A673 (cell line): ENCODE data around the gene GGA3. TPM values are rescaled to one million over a fixed set of nuclear protein-coding genes. Genes with fewer than 3 reads are reported as not detected.

Experiments used
- BruUV-seq: library from RNA; stranded (reverse); fragments of 400-500 nt; replicated peaks from 2 replicates; lab custom pipeline; 2021; lab: Mats Ljungman, UMichigan
- CTCF ChIA-PET: fragments of 300-600 bp; sonication (Branson Sonifier 250); formaldehyde crosslinking; loops from one replicate; lab custom pipeline; 2022; ENCODE audit warnings: antibody characterized with exemption; lab: Charles Lee
- POLR2A ChIA-PET: fragments of 300-600 bp; sonication (Branson Sonifier 250); formaldehyde crosslinking; loops from one replicate; lab custom pipeline; 2022; ENCODE audit warnings: antibody characterized with exemption; ENCODE audit not compliant: low non-redundant PET; lab: Charles Lee
- DNase-seq: peaks from one replicate; pipeline ENCODE4 v3.0.0-alpha.2; 2015; ENCODE audit warnings: low spot score
- H3K27ac ChIP-seq: fragments of 200-600 bp; sonication (generic); 2 replicates; pipeline ENCODE4 v1.5.1; 2016; ENCODE audit warnings: mixed run types, low read depth, mild to moderate bottlenecking, mixed read lengths, antibody characterized with exemption, low read length; ENCODE audit not compliant: poor library complexity, severe bottlenecking
- H3K27me3 ChIP-seq: fragments of 200-600 bp; sonication (generic); replicated peaks from 2 replicates; pipeline ENCODE4 v1.6.1; 2017; ENCODE audit warnings: mixed run types, low read depth, mild to moderate bottlenecking, mixed read lengths, antibody characterized with exemption, low read length; ENCODE audit not compliant: insufficient read depth, poor library complexity
- H3K36me3 ChIP-seq: fragments of 200-600 bp; sonication (generic); 2 replicates; pipeline ENCODE4 v1.6.1; 2016; ENCODE audit warnings: mixed run types, mild to moderate bottlenecking, mixed read lengths, antibody characterized with exemption, low read length; ENCODE audit not compliant: insufficient read depth, poor library complexity, severe bottlenecking
- H3K4me1 ChIP-seq: fragments of 200-600 bp; sonication (generic); 2 replicates; pipeline ENCODE4 v1.6.1; 2017; ENCODE audit warnings: mixed run types, mild to moderate bottlenecking, mixed read lengths, antibody characterized with exemption, low read length; ENCODE audit not compliant: insufficient read depth, poor library complexity, severe bottlenecking
- H3K4me3 ChIP-seq: fragments of 200-600 bp; sonication (generic); 2 replicates; pipeline ENCODE4 v1.5.1; 2016; ENCODE audit warnings: low read depth, mixed run types, mild to moderate bottlenecking, mixed read lengths, low read length; ENCODE audit not compliant: poor library complexity, severe bottlenecking
- H3K9me3 ChIP-seq: fragments of 200-600 bp; sonication (generic); 2 replicates; pipeline ENCODE4 v1.6.1; 2016; ENCODE audit warnings: mixed run types, low read depth, mild to moderate bottlenecking, mixed read lengths, antibody characterized with exemption, low read length; ENCODE audit not compliant: poor library complexity, severe bottlenecking
- CTCF ChIP-seq: fragments of 300-800, 200-600 bp; sonication (generic); conservative IDR thresholded peaks from 2 replicates; pipeline ENCODE4 v1.5.1; 2017; ENCODE audit warnings: low read depth, mild to moderate bottlenecking, antibody characterized with exemption, low read length, moderate library complexity, mixed read lengths
- EZH2 ChIP-seq: fragments of 200-600 bp; sonication (generic); IDR thresholded peaks from 2 replicates; pipeline ENCODE4 v1.6.1; 2017; ENCODE audit warnings: borderline replicate concordance, low read depth, mild to moderate bottlenecking, mixed read lengths, antibody characterized with exemption, low read length; ENCODE audit not compliant: poor library complexity, severe bottlenecking
- intact Hi-C: fragments of 100-400 bp; cut with micrococcal nuclease; formaldehyde crosslinking; loops from one replicate; pipeline ENCODE4 v1.10.0; 2022; ENCODE audit not compliant: unreplicated experiment
- total RNA-seq: library from RNA; stranded (reverse); gene quantifications from 2 replicates; pipeline ENCODE4 v1.2.3, GENCODE V29; 2021

The GGA3 gene
- total RNA-seq, 1 experiment from 2014 or later, result 52.7 TPM

DNA sequence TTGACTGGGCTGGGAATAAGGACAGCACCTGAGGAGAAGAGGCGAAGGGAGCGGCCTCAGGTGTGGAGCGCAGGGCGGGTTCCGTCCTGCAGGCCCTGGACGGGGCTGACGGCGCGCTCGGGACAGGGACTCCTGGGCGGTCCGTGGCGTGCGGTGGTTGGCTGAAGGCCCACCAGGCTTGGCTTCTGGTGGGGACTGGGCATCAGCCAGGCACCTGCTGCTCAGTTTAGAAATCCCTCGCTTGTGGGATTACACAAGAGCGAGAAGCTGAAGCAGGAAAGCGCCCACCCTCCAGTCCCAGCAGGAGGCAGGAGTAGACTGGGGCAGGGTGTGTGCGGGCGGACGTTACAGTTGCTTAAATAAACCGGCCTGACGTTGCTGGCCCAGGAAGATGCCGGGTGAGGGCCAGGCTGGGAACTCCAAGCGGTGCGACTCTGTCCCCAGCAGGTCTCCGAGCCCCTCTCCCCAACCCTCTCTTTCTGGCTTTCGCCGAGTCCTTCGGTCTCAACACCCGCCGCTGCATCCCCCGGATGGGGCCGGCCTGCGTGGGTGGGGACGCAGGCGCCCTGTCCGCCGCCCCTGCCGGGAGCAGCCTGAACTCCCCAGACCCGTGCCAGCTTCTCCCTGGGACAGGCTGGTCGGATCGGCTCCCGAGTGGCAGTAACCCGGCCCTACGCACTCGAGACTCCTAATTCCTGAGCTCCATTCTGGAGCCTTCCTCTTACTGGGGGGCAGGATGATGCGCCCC lies 9.0 kb upstream of the GGA3 start:
- ChIA-PET POLR2A (interaction anchor here (0.6 to 1.0 kb wide), 3 partner anchors 8 to 20 kb away, joined by 4 to 12 read pairs (median 5); partner anchors contain the start of gene SLC25A19), CTCF (interaction anchor here (0.5 to 2.3 kb wide), 18 partner anchors 9 to 309 kb away, joined by 3 to 16 read pairs (median 5); partner anchors contain the start of genes GGA3, GRB2, MRPS7 and NUP85)
- TF ChIP-seq EZH2 (no peak), CTCF (0 out of 2 replicates have a peak, but pooled peaks have one; percentile 21)
- BruUV-seq, result no TSS peak
- no peaks in the 10 kb centered on the region for H3K9me3 ChIP-seq
- H3K4me1 ChIP-seq, result peaks cover 9% of the 10 kb centered on the region
- peak overlapping the region; percentile 100 for H3K4me3 ChIP-seq
- H3K36me3 ChIP-seq, result peaks cover 22% of the 10 kb centered on the region
- peak; percentile 83 for DNase-seq
- intact Hi-C loops, result no loop called here
- H3K27ac ChIP-seq, result peak overlapping the region; percentile 88
- no peaks in the 10 kb centered on the region for H3K27me3 ChIP-seq

- BruUV-seq, result no TSS peak
- intact Hi-C loops, result no loop called here
- Histone ChIP-seq H3K4me1 (peaks cover 9% of the 10 kb centered on the region), H3K27ac (peak overlapping the region; percentile 88), H3K27me3 (no peaks in the 10 kb centered on the region), H3K36me3 (peaks cover 25% of the 10 kb centered on the region), H3K4me3 (peak overlapping the region; percentile 100), H3K9me3 (no peaks in the 10 kb centered on the region)
- ChIA-PET POLR2A (no interaction called here), CTCF (interaction anchor here (0.5 to 2.3 kb wide), 5 partner anchors 8 to 308 kb away, joined by 5 to 16 read pairs (median 7); partner anchors contain the start of genes GGA3 and MRPS7)
- TF ChIP-seq CTCF (no peak), EZH2 (no peak)
- DNase-seq, result peak; percentile 35
Measured at GRCh38 chr17:75269844-75270217, 8.4 kb upstream of the GGA3 start.

GRCh38 chr17:75267411-75268232 lies 6.2 kb upstream of the GGA3 start:
- Histone ChIP-seq H3K4me1 (peaks cover 9% of the 10 kb centered on the region), H3K9me3 (no peaks in the 10 kb centered on the region), H3K27ac (no peak overlapping the region), H3K36me3 (peaks cover 39% of the 10 kb centered on the region), H3K27me3 (no peaks in the 10 kb centered on the region), H3K4me3 (no peak overlapping the region)
- DNase-seq, result no peak
- ChIA-PET CTCF (no interaction called here), POLR2A (no interaction called here)
- no TSS peak for BruUV-seq
- intact Hi-C loops, result no loop called here
- no peak for TF ChIP-seq EZH2
- no peak for TF ChIP-seq CTCF
